HG03103 (cell line): ENCODE results near the gene LCAT.

ENCODE experiments used
- ATAC-seq: cut with Tn5 transposase; IDR thresholded peaks from one replicate; pipeline ENCODE4 v1.9.1; 2021; ENCODE audit warnings: low read depth; ENCODE audit not compliant: unreplicated experiment

LCAT gene

GRCh38 chr16:67969254-67970039 lies 25.5 kb upstream of the LCAT start:
- no peak for ATAC-seq

- ATAC-seq = peak; percentile 56
Measured at GRCh38 chr16:67968400-67969253, 24.7 kb upstream of the LCAT start, which contains the start of gene SLC12A4. SLC12A4 (minus strand) TSS chr16:67968637; CDS start chr16:67968553, 84 bp downstream.

GRCh38 chr16:67967958-67968399 lies 24.1 kb upstream of the LCAT start:
- peak; percentile 23 for ATAC-seq

- no peak for ATAC-seq
Measured at GRCh38 chr16:67967183-67967957, 23.4 kb upstream of the LCAT start.

- ATAC-seq = no peak
Measured at GRCh38 chr16:67966549-67967182, 22.7 kb upstream of the LCAT start.

- no peak for ATAC-seq
Measured at GRCh38 chr16:67965668-67966548, 22.0 kb upstream of the LCAT start.

GRCh38 chr16:67964477-67965131 lies 20.7 kb upstream of the LCAT start:
- no peak for ATAC-seq

GRCh38 chr16:67963662-67964321 lies 19.9 kb upstream of the LCAT start:
- ATAC-seq = no peak

GRCh38 chr16:67963292-67963661 lies 19.4 kb upstream of the LCAT start:
- ATAC-seq = no peak

- ATAC-seq = no peak
Measured at GRCh38 chr16:67962135-67962534, 18.2 kb upstream of the LCAT start.

- ATAC-seq = no peak
Measured at GRCh38 chr16:67961551-67961957, 17.6 kb upstream of the LCAT start.

- ATAC-seq = no peak
Measured at GRCh38 chr16:67959536-67960329, 15.8 kb upstream of the LCAT start.

- no peak for ATAC-seq
Measured at GRCh38 chr16:67957622-67958021, 13.7 kb upstream of the LCAT start.

- no peak for ATAC-seq
Measured at GRCh38 chr16:67954421-67955196, 10.7 kb upstream of the LCAT start.

- no peak for ATAC-seq
Measured at GRCh38 chr16:67953641-67954375, 9.9 kb upstream of the LCAT start.

- no peak for ATAC-seq
Measured at GRCh38 chr16:67951485-67951884, 7.6 kb upstream of the LCAT start.
